ENCODE results near the gene ANKRD34C. TPM values are rescaled to one million over a fixed set of nuclear protein-coding genes. Genes with fewer than 3 reads are reported as not detected.

ANKRD34C gene
- polyA plus RNA-seq, 1 donor from 2014 or later, result not detected

DNA sequence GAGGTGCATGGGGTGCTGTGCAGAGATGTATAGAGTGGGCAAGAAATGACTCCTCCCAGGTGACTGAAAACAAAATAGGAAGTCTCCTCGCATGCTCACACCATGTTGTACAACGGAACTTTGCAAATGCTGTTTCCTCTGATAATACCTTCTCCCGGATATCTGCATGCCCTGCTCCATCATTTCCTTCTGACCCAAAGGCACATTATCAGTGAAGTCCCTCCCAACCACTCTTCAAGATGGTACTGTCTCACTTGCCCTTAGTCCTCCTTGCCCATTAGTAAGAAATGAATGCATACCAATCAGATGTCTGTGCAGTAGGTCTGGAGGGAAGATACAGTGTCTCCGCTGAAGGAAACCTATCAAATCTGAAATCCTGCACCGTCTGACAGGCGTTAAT is 40.4 kb downstream of the ANKRD34C start:
- Histone ChIP-seq H3K9me3 (ENCODE audit: low read length) (no peaks in the 10 kb centered on the region), H3K27me3 (ENCODE audit: insufficient read depth, low read depth, low read length) (no peaks in the 10 kb centered on the region), H4K20me1 (ENCODE audit: insufficient read depth) (no peaks in the 10 kb centered on the region), H3K4me2 (ENCODE audit: low read length) (no peak overlapping the region), H3K4me3 (ENCODE audit: low read length) (no peak overlapping the region), H3K9ac (ENCODE audit: low read length) (no peak overlapping the region), H3K27ac (ENCODE audit: low read length) (no peak overlapping the region), H3K79me2 (replicated peaks; ENCODE audit: insufficient read depth, low read length) (no peaks in the 10 kb centered on the region), H2AFZ (ENCODE audit: low read depth, low read length) (no peak overlapping the region), H3K36me3 (ENCODE audit: insufficient read depth, low read length) (peaks cover 16% of the 10 kb centered on the region), H3F3A (ENCODE audit: insufficient read depth, low read length, poor library complexity, severe bottlenecking) (no peaks in the 10 kb centered on the region), H3K9me2 (ENCODE audit: insufficient read depth, low read length) (no peaks in the 10 kb centered on the region)
- TF ChIP-seq SMC3 (conservative IDR thresholded peaks at IDR 0.05; ENCODE audit: poor library complexity), result no peak

DNA sequence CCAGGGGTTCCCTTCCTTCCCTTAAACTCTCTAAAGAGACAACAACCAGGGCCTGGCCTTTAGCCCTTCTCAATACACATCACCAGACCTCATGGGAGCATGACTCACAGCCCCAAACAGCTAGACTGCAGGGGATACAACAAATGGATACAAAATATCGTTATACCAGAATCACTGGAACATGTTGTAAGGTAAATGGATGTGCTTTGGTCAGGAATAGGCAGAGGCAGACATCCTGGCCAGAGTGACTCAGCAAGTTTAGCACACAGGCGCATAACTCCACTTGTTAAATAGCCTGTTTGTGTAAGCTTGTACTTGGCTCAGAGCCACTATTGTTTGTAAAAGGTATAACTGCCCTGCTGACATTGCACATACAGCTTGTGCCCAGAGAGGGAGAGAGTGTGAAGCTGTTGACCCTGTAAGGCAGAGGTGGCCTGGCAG is 46.7 kb downstream of the ANKRD34C start:
- Histone ChIP-seq H3K4me3 (ENCODE audit: low read length) (no peak overlapping the region), H3K79me2 (replicated peaks; ENCODE audit: insufficient read depth, low read length) (no peaks in the 10 kb centered on the region), H4K20me1 (ENCODE audit: insufficient read depth) (no peaks in the 10 kb centered on the region), H3F3A (ENCODE audit: insufficient read depth, low read length, poor library complexity, severe bottlenecking) (no peaks in the 10 kb centered on the region), H2AFZ (ENCODE audit: low read depth, low read length) (no peak overlapping the region), H3K27ac (ENCODE audit: low read length) (no peak overlapping the region), H3K27me3 (ENCODE audit: insufficient read depth, low read depth, low read length) (no peaks in the 10 kb centered on the region), H3K9me3 (ENCODE audit: low read length) (no peaks in the 10 kb centered on the region), H3K9me2 (ENCODE audit: insufficient read depth, low read length) (no peaks in the 10 kb centered on the region), H3K9ac (ENCODE audit: low read length) (no peak overlapping the region), H3K4me2 (ENCODE audit: low read length) (no peak overlapping the region), H3K36me3 (ENCODE audit: insufficient read depth, low read length) (no peaks in the 10 kb centered on the region)
- TF ChIP-seq MXI1 (conservative IDR thresholded peaks at IDR 0.05; ENCODE audit: poor library complexity, severe bottlenecking), result no peak
- no peak for TF ChIP-seq TAF1 (IDR thresholded peaks at IDR 0.05; ENCODE audit: low read depth)
- TF ChIP-seq SMC3 (conservative IDR thresholded peaks at IDR 0.05; ENCODE audit: poor library complexity), result no peak
- TF ChIP-seq, protein P1, sequence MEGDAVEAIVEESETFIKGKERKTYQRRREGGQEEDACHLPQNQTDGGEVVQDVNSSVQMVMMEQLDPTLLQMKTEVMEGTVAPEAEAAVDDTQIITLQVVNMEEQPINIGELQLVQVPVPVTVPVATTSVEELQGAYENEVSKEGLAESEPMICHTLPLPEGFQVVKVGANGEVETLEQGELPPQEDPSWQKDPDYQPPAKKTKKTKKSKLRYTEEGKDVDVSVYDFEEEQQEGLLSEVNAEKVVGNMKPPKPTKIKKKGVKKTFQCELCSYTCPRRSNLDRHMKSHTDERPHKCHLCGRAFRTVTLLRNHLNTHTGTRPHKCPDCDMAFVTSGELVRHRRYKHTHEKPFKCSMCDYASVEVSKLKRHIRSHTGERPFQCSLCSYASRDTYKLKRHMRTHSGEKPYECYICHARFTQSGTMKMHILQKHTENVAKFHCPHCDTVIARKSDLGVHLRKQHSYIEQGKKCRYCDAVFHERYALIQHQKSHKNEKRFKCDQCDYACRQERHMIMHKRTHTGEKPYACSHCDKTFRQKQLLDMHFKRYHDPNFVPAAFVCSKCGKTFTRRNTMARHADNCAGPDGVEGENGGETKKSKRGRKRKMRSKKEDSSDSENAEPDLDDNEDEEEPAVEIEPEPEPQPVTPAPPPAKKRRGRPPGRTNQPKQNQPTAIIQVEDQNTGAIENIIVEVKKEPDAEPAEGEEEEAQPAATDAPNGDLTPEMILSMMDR (IDR thresholded peaks at IDR 0.05; ENCODE audit: poor library complexity, severe bottlenecking), result no peak
- TF ChIP-seq EP300 (conservative IDR thresholded peaks at IDR 0.05; ENCODE audit: poor library complexity, severe bottlenecking), result no peak
- no peak for TF ChIP-seq RAD21 (conservative IDR thresholded peaks at IDR 0.05)
- no peak for TF ChIP-seq POLR2AphosphoS5 (IDR thresholded peaks at IDR 0.05)
- TF ChIP-seq, protein P2, sequence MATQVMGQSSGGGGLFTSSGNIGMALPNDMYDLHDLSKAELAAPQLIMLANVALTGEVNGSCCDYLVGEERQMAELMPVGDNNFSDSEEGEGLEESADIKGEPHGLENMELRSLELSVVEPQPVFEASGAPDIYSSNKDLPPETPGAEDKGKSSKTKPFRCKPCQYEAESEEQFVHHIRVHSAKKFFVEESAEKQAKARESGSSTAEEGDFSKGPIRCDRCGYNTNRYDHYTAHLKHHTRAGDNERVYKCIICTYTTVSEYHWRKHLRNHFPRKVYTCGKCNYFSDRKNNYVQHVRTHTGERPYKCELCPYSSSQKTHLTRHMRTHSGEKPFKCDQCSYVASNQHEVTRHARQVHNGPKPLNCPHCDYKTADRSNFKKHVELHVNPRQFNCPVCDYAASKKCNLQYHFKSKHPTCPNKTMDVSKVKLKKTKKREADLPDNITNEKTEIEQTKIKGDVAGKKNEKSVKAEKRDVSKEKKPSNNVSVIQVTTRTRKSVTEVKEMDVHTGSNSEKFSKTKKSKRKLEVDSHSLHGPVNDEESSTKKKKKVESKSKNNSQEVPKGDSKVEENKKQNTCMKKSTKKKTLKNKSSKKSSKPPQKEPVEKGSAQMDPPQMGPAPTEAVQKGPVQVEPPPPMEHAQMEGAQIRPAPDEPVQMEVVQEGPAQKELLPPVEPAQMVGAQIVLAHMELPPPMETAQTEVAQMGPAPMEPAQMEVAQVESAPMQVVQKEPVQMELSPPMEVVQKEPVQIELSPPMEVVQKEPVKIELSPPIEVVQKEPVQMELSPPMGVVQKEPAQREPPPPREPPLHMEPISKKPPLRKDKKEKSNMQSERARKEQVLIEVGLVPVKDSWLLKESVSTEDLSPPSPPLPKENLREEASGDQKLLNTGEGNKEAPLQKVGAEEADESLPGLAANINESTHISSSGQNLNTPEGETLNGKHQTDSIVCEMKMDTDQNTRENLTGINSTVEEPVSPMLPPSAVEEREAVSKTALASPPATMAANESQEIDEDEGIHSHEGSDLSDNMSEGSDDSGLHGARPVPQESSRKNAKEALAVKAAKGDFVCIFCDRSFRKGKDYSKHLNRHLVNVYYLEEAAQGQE (IDR thresholded peaks at IDR 0.05; ENCODE audit: borderline replicate concordance), result no peak
- no peak for TF ChIP-seq EZH2 (IDR thresholded peaks at IDR 0.05; ENCODE audit: borderline replicate concordance, insufficient read depth, low read length, poor library complexity, severe bottlenecking)

Other genes starting within 250 kb of the ANKRD34C start
- 11.0 and 17.0 TPM in 2 replicates for gene RASGRF1, start 191.9 kb upstream of the ANKRD34C start, polyA plus RNA-seq
- 83.5 and 103 TPM in 2 replicates for gene TMED3, start 28.4 kb downstream of the ANKRD34C start, polyA plus RNA-seq
- gene MINAR1, start 149.6 kb downstream of the ANKRD34C start, polyA plus RNA-seq, result 2.7 and 3.1 TPM in 2 replicates

Data from neural cell (in vitro differentiated cells).